ENCODE results near the gene ASPG. TPM values are rescaled to one million over a fixed set of nuclear protein-coding genes. Genes with fewer than 3 reads are reported as not detected.
A peak's percentile ranks its signal among the peaks of the same experiment; 100 is the strongest.

The ASPG gene
- total RNA-seq, 4 donors from 2014 or later: 26.0 to 38.5 (median 28.2) TPM

DNA sequence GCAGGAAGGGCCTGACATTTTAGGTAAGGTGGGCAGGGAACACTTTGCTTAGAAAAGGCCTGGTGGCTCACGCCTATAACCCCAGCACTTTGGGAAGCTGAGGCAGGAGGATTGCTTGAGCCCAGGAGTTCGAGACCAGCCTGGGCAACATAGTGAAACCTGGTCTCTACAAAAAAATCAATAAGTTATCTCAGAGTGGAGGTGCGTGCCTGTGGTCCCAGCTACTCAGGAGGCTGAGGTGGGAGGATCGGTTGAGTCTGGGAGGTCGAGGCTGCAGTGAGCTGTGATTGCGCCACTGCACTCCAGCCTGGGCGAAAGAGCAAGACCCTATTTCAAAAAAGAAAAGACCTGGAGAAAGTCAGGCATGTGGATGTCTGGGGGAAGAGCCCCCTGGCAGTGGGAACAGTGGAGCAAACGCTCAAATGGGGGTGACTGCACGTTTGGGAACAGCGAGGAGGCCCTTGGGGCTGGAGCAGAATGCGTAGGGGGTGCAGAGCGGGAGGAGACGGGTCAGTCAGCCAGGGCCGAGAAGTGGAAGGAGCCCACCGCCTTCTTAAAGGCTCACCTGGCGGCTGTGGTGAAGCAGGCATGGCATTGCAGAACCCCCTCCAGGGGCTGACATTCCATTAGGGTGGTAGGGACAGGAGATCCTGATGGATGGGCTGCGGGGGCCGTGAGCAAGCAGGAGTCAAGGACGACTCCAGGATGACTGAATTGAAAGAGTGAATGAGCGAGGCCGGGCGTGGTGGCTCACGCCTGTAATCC lies 46.6 kb downstream of the ASPG start:
- H3K27ac ChIP-seq: no peak overlapping the region
- WGBS: 75% methylated on average over 23 of the region's 23 CpGs
- DNase-seq (ENCODE audit: low spot score in 2 of 2): peak; percentile 53 to 56
- peaks cover 50% of the 10 kb centered on the region for H3K27me3 ChIP-seq
- TF ChIP-seq EP300 (IDR thresholded peaks at IDR 0.05) (no peak), POLR2A (IDR thresholded peaks at IDR 0.05) (no peak), CTCF (IDR thresholded peaks at IDR 0.05) (no peak), POLR2AphosphoS5 (IDR thresholded peaks at IDR 0.05) (no peak)
- H3K4me3 ChIP-seq: no peak overlapping the region
- peaks cover 9% of the 10 kb centered on the region for H3K9me3 ChIP-seq
- no peaks in the 10 kb centered on the region for H3K36me3 ChIP-seq
- peaks cover 15% of the 10 kb centered on the region for H3K4me1 ChIP-seq

DNA sequence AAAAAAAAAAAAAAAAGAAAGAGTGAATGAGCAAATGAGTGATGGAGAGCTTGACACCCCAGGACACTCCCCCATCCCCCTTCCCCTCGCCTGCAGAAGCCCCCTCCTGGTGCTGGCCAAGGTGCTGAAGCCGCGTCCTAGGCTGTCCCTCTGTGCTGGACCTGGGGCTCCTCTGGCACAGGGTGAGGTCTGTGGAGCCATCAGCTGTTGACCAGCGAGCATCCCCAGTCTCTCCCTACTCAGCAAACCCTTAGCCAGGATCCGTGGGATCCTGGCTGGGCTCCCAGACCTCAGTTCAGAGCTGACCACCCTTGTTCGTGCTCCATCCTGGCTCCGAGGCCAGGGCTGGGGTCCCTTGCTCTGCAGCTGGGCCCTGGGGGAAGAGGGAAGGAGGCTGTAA lies 47.5 kb downstream of the ASPG start:
- peaks cover 58% of the 10 kb centered on the region for H3K27me3 ChIP-seq
- peaks cover 24% of the 10 kb centered on the region for H3K4me1 ChIP-seq
- H3K4me3 ChIP-seq: no peak overlapping the region
- WGBS: 17% methylated on average over 3 of the region's 7 CpGs
- TF ChIP-seq CTCF (IDR thresholded peaks at IDR 0.05) (no peak), POLR2AphosphoS5 (IDR thresholded peaks at IDR 0.05) (no peak), POLR2A (IDR thresholded peaks at IDR 0.05) (no peak), EP300 (IDR thresholded peaks at IDR 0.05) (no peak)
- peaks cover 9% of the 10 kb centered on the region for H3K9me3 ChIP-seq
- no peak overlapping the region for H3K27ac ChIP-seq
- peak in 1 of 2 donors; percentile 48 for DNase-seq (ENCODE audit: low spot score in 2 of 2)
- H3K36me3 ChIP-seq: no peaks in the 10 kb centered on the region

DNA sequence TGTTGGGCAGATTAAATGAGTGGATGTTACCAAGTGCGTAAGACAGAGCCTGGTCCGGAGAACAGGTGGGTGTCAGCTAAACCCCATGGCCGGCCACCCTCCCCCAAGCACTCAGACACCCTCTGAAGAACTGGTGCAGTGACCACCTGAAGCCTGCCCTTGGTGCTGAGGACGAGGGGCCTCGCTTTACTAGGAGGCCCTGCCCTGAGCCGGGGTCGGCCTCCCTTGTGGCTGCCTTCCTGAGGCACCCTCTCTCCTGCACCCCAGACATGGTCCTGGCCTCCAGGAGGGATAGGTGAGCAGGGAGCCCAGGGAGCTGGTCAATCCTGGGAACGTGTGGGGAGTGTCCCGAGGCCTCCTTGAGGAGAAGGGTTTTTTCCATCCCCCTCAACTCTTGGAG lies 48.0 kb downstream of the ASPG start:
- no peak overlapping the region for H3K27ac ChIP-seq
- peaks cover 63% of the 10 kb centered on the region for H3K27me3 ChIP-seq
- WGBS: 82% methylated on average over 8 of the region's 9 CpGs
- H3K9me3 ChIP-seq: peaks cover 9% of the 10 kb centered on the region
- H3K36me3 ChIP-seq: no peaks in the 10 kb centered on the region
- TF ChIP-seq POLR2AphosphoS5 (IDR thresholded peaks at IDR 0.05) (no peak), EP300 (IDR thresholded peaks at IDR 0.05) (no peak), CTCF (IDR thresholded peaks at IDR 0.05) (no peak), POLR2A (IDR thresholded peaks at IDR 0.05) (no peak)
- peak; percentile 50 to 57 for DNase-seq (ENCODE audit: low spot score in 2 of 2)
- H3K4me1 ChIP-seq: peaks cover 29% of the 10 kb centered on the region
- H3K4me3 ChIP-seq: no peak overlapping the region

- peaks cover 71% of the 10 kb centered on the region for H3K27me3 ChIP-seq
- H3K4me1 ChIP-seq: peaks cover 37% of the 10 kb centered on the region
- TF ChIP-seq POLR2AphosphoS5 (IDR thresholded peaks at IDR 0.05) (no peak), EP300 (IDR thresholded peaks at IDR 0.05) (no peak), POLR2A (IDR thresholded peaks at IDR 0.05) (no peak)
Measured at GRCh38 chr14:104134061-104134965, 48.8 kb downstream of the ASPG start.

GRCh38 chr14:104135121-104135903 lies 49.8 kb downstream of the ASPG start:
- DNase-seq (ENCODE audit: low spot score in 2 of 2): peak; percentile 64 to 79
- Histone ChIP-seq H3K4me3 (no peak overlapping the region), H3K4me1 (peaks cover 46% of the 10 kb centered on the region), H3K9me3 (no peaks in the 10 kb centered on the region), H3K27ac (no peak overlapping the region), H3K27me3 (peaks cover 81% of the 10 kb centered on the region), H3K36me3 (no peaks in the 10 kb centered on the region)
- TF ChIP-seq POLR2A (IDR thresholded peaks at IDR 0.05) (no peak), EP300 (IDR thresholded peaks at IDR 0.05) (no peak)
- 5% methylated on average over 20 of the region's 47 CpGs for WGBS

More at GRCh38 chr14:104134061-104134965, 48.8 kb downstream of the ASPG start:
- DNase-seq (ENCODE audit: low spot score in 2 of 2): peak; percentile 51 to 75
- Histone ChIP-seq H3K4me3 (no peak overlapping the region), H3K27ac (no peak overlapping the region), H3K36me3 (no peaks in the 10 kb centered on the region), H3K9me3 (peaks cover 9% of the 10 kb centered on the region)
- WGBS: 48% methylated on average over 21 of the region's 31 CpGs
